Esophagus muscularis mucosa (tissue), 4 donors: ENCODE measurements around the gene DSTYK. TPM values are rescaled to one million over a fixed set of nuclear protein-coding genes. Genes with fewer than 3 reads are reported as not detected.

ENCODE experiments used
- DNase-seq: peaks from one replicate; pipeline ENCODE4 v3.0.0-alpha.2; 2017; ENCODE audit errors: extremely low spot score
- H3K27ac ChIP-seq, 4 donors: fragments of 200-600 bp; sonication (generic); replicated peaks in 1 of 4; 1 replicate in 3 of 4; 2 replicates in 1 of 4; pipeline ENCODE4 v1.5.1; 2016 to 2019; ENCODE audit warnings: mild to moderate bottlenecking in 1 of 4
- H3K27me3 ChIP-seq, 4 donors: fragments of 200-600 bp; sonication (generic); one replicate each; pipeline versions ENCODE4 v1.5.1 to v1.6.0; 2016 to 2019
- H3K36me3 ChIP-seq, 4 donors: fragments of 200-600 bp; sonication (generic); one replicate each; pipeline ENCODE4 v1.5.1; 2016 to 2019
- H3K4me1 ChIP-seq, 4 donors: fragments of 200-600 bp; sonication (generic); one replicate each; pipeline ENCODE4 v1.5.1; 2016 to 2019
- H3K4me3 ChIP-seq, 4 donors: fragments of 200-600 bp; sonication (generic); 1 replicate in 2 of 4; 2 replicates in 2 of 4; pipeline ENCODE4 v1.5.1; 2016 to 2019; ENCODE audit warnings: mild to moderate bottlenecking in 4 of 4, moderate library complexity in 1 of 4
- H3K9me3 ChIP-seq, 4 donors: fragments of 200-600 bp; sonication (generic); 1 replicate in 3 of 4; 2 replicates in 1 of 4; pipeline ENCODE4 v1.5.1; 2016 to 2019
- CTCF ChIP-seq, 3 experiments: fragments of 200-600 bp in 2 of 3; fragments of 450-650 bp in 1 of 3; sonication (generic) in 2 of 3; IDR thresholded peaks; one replicate each; pipeline ENCODE4 v1.5.1; 2017 to 2019; ENCODE audit warnings: antibody characterized with exemption in 3 of 3, mild to moderate bottlenecking in 2 of 3, moderate library complexity in 1 of 3
- EP300 ChIP-seq: sonication (generic); formaldehyde crosslinking; IDR thresholded peaks from one replicate; pipeline ENCODE4 v1.6.1; 2017; ENCODE audit warnings: antibody characterized with exemption
- POLR2A ChIP-seq: fragments of 450-650 bp; IDR thresholded peaks from one replicate; pipeline ENCODE4 v1.6.1; 2017; ENCODE audit warnings: antibody characterized with exemption, moderate library complexity, mild to moderate bottlenecking, low read depth
- POLR2AphosphoS5 ChIP-seq, 2 donors: sonication (generic); formaldehyde crosslinking; IDR thresholded peaks; one replicate each; pipeline ENCODE4 v1.6.1; 2017; ENCODE audit warnings: antibody characterized with exemption in 2 of 2
- WGBS: methylation state at CpG from one replicate; pipeline ENCODE4 v1.1.5; 2018; 5-methylcytosine and 5-hydroxymethylcytosine counted together
- intact Hi-C: fragments of 100-400 bp; cut with DNase I; formaldehyde crosslinking; loops from one replicate; pipeline ENCODE4 v1.15.1; 2023
- total RNA-seq, 4 donors: library from RNA; depleted of rRNA; stranded (reverse); fragments of >200 nt; gene quantifications; one replicate each; pipeline versions ENCODE4 v1.1.0 to v1.2.1, GENCODE V29; 2016

The DSTYK gene
- total RNA-seq, 4 donors from 2014 or later, result 12.0 to 16.1 (median 13.9) TPM

GRCh38 chr1:205229916-205230700 lies 18.6 kb upstream of the DSTYK start:
- Histone ChIP-seq H3K4me3 (peak overlapping the region; percentile 60 to 81 (median 65)), H3K27ac (peak overlapping the region; percentile 46 to 64 (median 54)), H3K4me1 (peaks cover 20 to 47% (median 42%) of the 10 kb centered on the region in 4 donors), H3K9me3 (no peaks in the 10 kb centered on the region), H3K27me3 (no peaks in the 10 kb centered on the region), H3K36me3 (no peaks in the 10 kb centered on the region)
- 43% methylated on average over 10 of the region's 10 CpGs for WGBS
- DNase-seq, result no peak
- TF ChIP-seq EP300 (no peak), POLR2A (no peak), CTCF (IDR thresholded peaks at IDR 0.05) (no peak), POLR2AphosphoS5 (IDR thresholded peaks at IDR 0.05) (no peak)
- intact Hi-C loops, result loop anchor here (2.0 kb wide), 1 partner anchor 21 kb away; no protein-coding TSS in a partner anchor

GRCh38 chr1:205229399-205229871 lies 17.9 kb upstream of the DSTYK start:
- Histone ChIP-seq H3K27me3 (no peaks in the 10 kb centered on the region), H3K27ac (peak overlapping the region; percentile 46 to 64 (median 54)), H3K4me1 (peaks cover 19 to 41% (median 35%) of the 10 kb centered on the region in 4 donors), H3K36me3 (no peaks in the 10 kb centered on the region), H3K4me3 (peak overlapping the region; percentile 60 to 81 (median 65)), H3K9me3 (no peaks in the 10 kb centered on the region)
- intact Hi-C loops, result loop anchor here (2.0 kb wide), 1 partner anchor 21 kb away; no protein-coding TSS in a partner anchor
- 0% methylated on average over 7 of the region's 15 CpGs for WGBS
- no peak for DNase-seq
- TF ChIP-seq POLR2A (no peak), CTCF (IDR thresholded peaks at IDR 0.05) (peak in 2 of 3 experiments; percentile 28 to 46)

GRCh38 chr1:205228093-205228521 lies 16.6 kb upstream of the DSTYK start:
- H3K27me3 ChIP-seq, result no peaks in the 10 kb centered on the region
- H3K27ac ChIP-seq, result peak overlapping the region in 2 of 4 donors; percentile 28 to 64
- intact Hi-C loops, result loop anchor here (2.0 kb wide), 1 partner anchor 23 kb away; no protein-coding TSS in a partner anchor
- under 1% methylated on average over 10 of the region's 27 CpGs for WGBS
- DNase-seq, result no peak
- peaks cover 19 to 40% (median 35%) of the 10 kb centered on the region in 4 donors for H3K4me1 ChIP-seq
- H3K36me3 ChIP-seq, result no peaks in the 10 kb centered on the region
- H3K9me3 ChIP-seq, result no peaks in the 10 kb centered on the region
- no peak for TF ChIP-seq POLR2AphosphoS5 (IDR thresholded peaks at IDR 0.05)
- no peak for TF ChIP-seq CTCF (IDR thresholded peaks at IDR 0.05)
- no peak for TF ChIP-seq POLR2A
- TF ChIP-seq EP300, result no peak
- peak overlapping the region; percentile 60 to 81 (median 65) for H3K4me3 ChIP-seq

- intact Hi-C loops, result loop anchor here (2.0 kb wide), 1 partner anchor 23 kb away; no protein-coding TSS in a partner anchor
- WGBS, result no CpG with 5 or more reads among the region's 44 CpGs
- H3K27ac ChIP-seq, result peak within 1 kb of the TSS; percentile 17 to 64 (median 42)
- peaks cover 19 to 40% (median 35%) of the 10 kb centered on the region in 4 donors for H3K4me1 ChIP-seq
- H3K27me3 ChIP-seq, result no peaks in the 10 kb centered on the region
- no peaks in the 10 kb centered on the region for H3K36me3 ChIP-seq
- TF ChIP-seq EP300 (no peak), POLR2AphosphoS5 (IDR thresholded peaks at IDR 0.05) (peak; percentile 53 to 76)
- H3K9me3 ChIP-seq, result no peaks in the 10 kb centered on the region
- peak; percentile 92 for DNase-seq
- H3K4me3 ChIP-seq, result peak within 1 kb of the TSS; percentile 60 to 81 (median 65)
These were observed 16.1 kb upstream of the DSTYK start, which contains the start of gene TMCC2 for GRCh38 chr1:205227584-205228013. TSS of gene TMCC2 (plus strand) at chr1:205227946. CDS start at chr1:205228565, 619 bp downstream.
